OCI-LY1 (cell line): ENCODE data around the gene MYBPHL.

Source experiments
- H2AFZ ChIP-seq: fragments of 200-600 bp; sonication (generic), shearing (Covaris generic); 2 replicates; pipeline ENCODE4 v1.6.0; 2014; ENCODE audit warnings: antibody characterized with exemption, mild to moderate bottlenecking, low read length
- H3F3A ChIP-seq: fragments of 200-600 bp; sonication (generic), shearing (Covaris generic); 2 replicates; pipeline ENCODE4 v1.6.0; 2014; ENCODE audit warnings: mild to moderate bottlenecking, antibody characterized with exemption, low read length, moderate library complexity; ENCODE audit not compliant: insufficient read depth
- H3K27ac ChIP-seq: fragments of 200-600 bp; sonication (generic); 2 replicates; pipeline ENCODE4 v1.5.1; 2014; ENCODE audit warnings: low read length, mixed run types, mild to moderate bottlenecking, low read depth; ENCODE audit not compliant: poor library complexity, severe bottlenecking
- H3K27me3 ChIP-seq: fragments of 200-600 bp; sonication (generic); 2 replicates; pipeline ENCODE4 v1.6.0; 2014; ENCODE audit warnings: antibody characterized with exemption, mild to moderate bottlenecking, low read length, moderate library complexity; ENCODE audit not compliant: insufficient read depth
- H3K36me3 ChIP-seq: fragments of 200-600 bp; sonication (generic); 2 replicates; pipeline ENCODE4 v1.6.1; 2014; ENCODE audit warnings: mild to moderate bottlenecking, antibody characterized with exemption, low read length, moderate library complexity, mixed read lengths; ENCODE audit not compliant: insufficient read depth
- H3K4me1 ChIP-seq: fragments of 200-600 bp; sonication (generic); 2 replicates; pipeline ENCODE4 v1.5.1; 2014; ENCODE audit warnings: mild to moderate bottlenecking, low read length, moderate library complexity; ENCODE audit not compliant: insufficient read depth, severe bottlenecking
- H3K4me2 ChIP-seq: fragments of 200-600 bp; sonication (generic), shearing (Covaris generic); 2 replicates; pipeline ENCODE4 v1.6.1; 2014; ENCODE audit warnings: low read length
- H3K4me3 ChIP-seq: fragments of 200-600 bp; sonication (generic); 2 replicates; pipeline ENCODE4 v1.5.1; 2014; ENCODE audit warnings: low read length, low read depth, mild to moderate bottlenecking, mixed read lengths; ENCODE audit not compliant: poor library complexity, severe bottlenecking
- H3K79me2 ChIP-seq: fragments of 200-600 bp; shearing (Covaris generic); 2 replicates; pipeline ENCODE4 v1.6.1; 2016; ENCODE audit warnings: mixed run types, low read length, mixed read lengths; ENCODE audit not compliant: insufficient read depth
- H3K9ac ChIP-seq: fragments of 200-600 bp; sonication (generic), shearing (Covaris generic); 2 replicates; pipeline ENCODE4 v1.6.1; 2014; ENCODE audit warnings: mild to moderate bottlenecking, low read length, mixed read lengths
- H3K9me2 ChIP-seq: fragments of 200-600 bp; sonication (generic), shearing (Covaris generic); 2 replicates; pipeline ENCODE4 v1.6.1; 2014; ENCODE audit warnings: low read depth, mild to moderate bottlenecking, low read length, mixed read lengths
- H3K9me3 ChIP-seq: fragments of 200-600 bp; shearing (Covaris generic); 2 replicates; pipeline ENCODE4 v1.6.1; 2014; ENCODE audit warnings: low read length, mixed read lengths
- H4K20me1 ChIP-seq: fragments of 200-600 bp; sonication (generic), shearing (Covaris generic); 2 replicates; pipeline ENCODE4 v1.6.0; 2016; ENCODE audit warnings: mild to moderate bottlenecking, low read length; ENCODE audit not compliant: insufficient read depth
- EZH2 ChIP-seq: fragments of 200-600 bp; sonication (generic), shearing (Covaris generic); IDR thresholded peaks from 2 replicates; pipeline ENCODE4 v1.8.0; 2017; ENCODE audit warnings: borderline replicate concordance, mixed run types, mild to moderate bottlenecking, antibody characterized with exemption, low read length, moderate library complexity, mixed read lengths
- TF ChIP-seq, protein P1 (sequence below): fragments of 200-600 bp; sonication (generic), shearing (Covaris generic); IDR thresholded peaks from 2 replicates; pipeline ENCODE4 v1.5.1; 2017; ENCODE audit warnings: mild to moderate bottlenecking, antibody characterized with exemption, low read length, moderate library complexity, mixed read lengths

MYBPHL gene

DNA sequence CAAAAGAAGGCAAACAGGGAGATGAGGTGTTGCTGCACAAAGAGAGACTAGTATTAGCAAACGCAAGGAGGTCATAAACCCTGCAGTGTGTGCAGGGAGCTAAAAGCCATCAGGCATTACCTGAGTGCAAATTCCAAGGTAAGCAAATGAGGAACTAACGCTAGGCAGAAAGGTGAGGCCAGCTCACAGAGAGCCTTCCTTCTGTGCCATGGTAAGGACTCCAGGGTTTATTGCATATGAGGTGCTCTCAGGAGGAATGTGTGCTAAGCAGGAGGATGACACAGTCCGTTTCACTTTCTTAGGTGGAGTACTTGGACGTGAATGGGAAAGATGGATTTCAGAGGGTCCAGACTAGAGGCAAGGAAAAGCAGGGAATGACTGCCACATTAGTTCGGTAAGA is 44.6 kb upstream of the MYBPHL start:
- H3K9ac ChIP-seq: no peak overlapping the region
- H3K79me2 ChIP-seq: no peaks in the 10 kb centered on the region
- H4K20me1 ChIP-seq: no peaks in the 10 kb centered on the region
- no peaks in the 10 kb centered on the region for H3K4me1 ChIP-seq
- H3K36me3 ChIP-seq: no peaks in the 10 kb centered on the region
- H3K27ac ChIP-seq: no peak overlapping the region
- no peak overlapping the region for H2AFZ ChIP-seq
- H3K27me3 ChIP-seq: no peaks in the 10 kb centered on the region
- TF ChIP-seq, protein P1, sequence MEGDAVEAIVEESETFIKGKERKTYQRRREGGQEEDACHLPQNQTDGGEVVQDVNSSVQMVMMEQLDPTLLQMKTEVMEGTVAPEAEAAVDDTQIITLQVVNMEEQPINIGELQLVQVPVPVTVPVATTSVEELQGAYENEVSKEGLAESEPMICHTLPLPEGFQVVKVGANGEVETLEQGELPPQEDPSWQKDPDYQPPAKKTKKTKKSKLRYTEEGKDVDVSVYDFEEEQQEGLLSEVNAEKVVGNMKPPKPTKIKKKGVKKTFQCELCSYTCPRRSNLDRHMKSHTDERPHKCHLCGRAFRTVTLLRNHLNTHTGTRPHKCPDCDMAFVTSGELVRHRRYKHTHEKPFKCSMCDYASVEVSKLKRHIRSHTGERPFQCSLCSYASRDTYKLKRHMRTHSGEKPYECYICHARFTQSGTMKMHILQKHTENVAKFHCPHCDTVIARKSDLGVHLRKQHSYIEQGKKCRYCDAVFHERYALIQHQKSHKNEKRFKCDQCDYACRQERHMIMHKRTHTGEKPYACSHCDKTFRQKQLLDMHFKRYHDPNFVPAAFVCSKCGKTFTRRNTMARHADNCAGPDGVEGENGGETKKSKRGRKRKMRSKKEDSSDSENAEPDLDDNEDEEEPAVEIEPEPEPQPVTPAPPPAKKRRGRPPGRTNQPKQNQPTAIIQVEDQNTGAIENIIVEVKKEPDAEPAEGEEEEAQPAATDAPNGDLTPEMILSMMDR: no peak
- TF ChIP-seq EZH2: no peak
- H3F3A ChIP-seq: no peaks in the 10 kb centered on the region
- H3K4me2 ChIP-seq: no peak overlapping the region
- H3K9me3 ChIP-seq: no peaks in the 10 kb centered on the region
- H3K9me2 ChIP-seq: no peaks in the 10 kb centered on the region
- no peak overlapping the region for H3K4me3 ChIP-seq

DNA sequence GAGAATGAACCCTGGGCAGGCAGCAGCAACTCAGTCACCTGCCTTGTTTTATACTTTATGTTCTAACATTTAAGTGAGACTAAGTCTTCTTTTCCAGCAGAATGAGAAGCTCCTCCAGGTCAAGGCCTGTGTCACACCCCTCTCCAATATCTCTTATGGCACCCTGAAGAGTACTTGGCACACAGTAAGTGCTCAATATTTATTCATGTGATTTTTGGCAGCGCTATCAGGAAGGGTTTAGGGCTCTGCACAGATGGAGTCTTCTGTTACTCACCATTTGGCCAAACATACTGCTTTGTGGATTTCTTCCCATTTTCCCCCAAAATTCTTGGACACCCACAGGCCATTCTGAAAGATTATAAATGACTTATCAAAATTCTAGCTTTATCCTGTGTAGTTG is 43.8 kb upstream of the MYBPHL start:
- no peak overlapping the region for H2AFZ ChIP-seq
- no peak for TF ChIP-seq EZH2
- TF ChIP-seq, protein P1: no peak
- no peaks in the 10 kb centered on the region for H3K4me1 ChIP-seq
- H3K27ac ChIP-seq: no peak overlapping the region
- no peak overlapping the region for H3K4me3 ChIP-seq
- H3K27me3 ChIP-seq: no peaks in the 10 kb centered on the region
- H4K20me1 ChIP-seq: no peaks in the 10 kb centered on the region
- no peaks in the 10 kb centered on the region for H3F3A ChIP-seq
- no peak overlapping the region for H3K9ac ChIP-seq
- no peaks in the 10 kb centered on the region for H3K9me3 ChIP-seq
- no peaks in the 10 kb centered on the region for H3K9me2 ChIP-seq
- no peak overlapping the region for H3K4me2 ChIP-seq
- no peaks in the 10 kb centered on the region for H3K79me2 ChIP-seq
- H3K36me3 ChIP-seq: no peaks in the 10 kb centered on the region

DNA sequence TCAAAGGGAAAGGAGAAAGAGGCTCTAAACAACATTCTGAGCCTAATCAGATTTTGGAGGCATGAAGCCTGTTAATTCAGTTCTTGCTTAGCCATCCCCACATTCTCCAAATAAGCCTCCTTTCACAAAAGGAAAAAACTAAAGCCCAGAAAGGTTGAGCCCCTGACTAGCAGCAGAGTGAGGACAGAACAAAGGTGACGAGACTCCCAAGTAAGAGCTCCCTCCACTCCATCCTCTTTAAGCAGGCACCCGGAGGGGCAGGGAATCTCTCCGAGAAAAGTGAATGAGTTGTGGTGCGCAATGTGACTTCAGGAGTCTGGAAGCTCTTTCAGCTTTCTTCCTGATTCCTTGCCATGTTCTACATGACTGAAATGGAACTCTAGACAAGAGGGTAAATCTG is 43.4 kb upstream of the MYBPHL start:
- no peaks in the 10 kb centered on the region for H3K4me1 ChIP-seq
- no peaks in the 10 kb centered on the region for H3F3A ChIP-seq
- no peaks in the 10 kb centered on the region for H3K36me3 ChIP-seq
- no peak overlapping the region for H3K4me3 ChIP-seq
- H4K20me1 ChIP-seq: no peaks in the 10 kb centered on the region
- H3K9me2 ChIP-seq: no peaks in the 10 kb centered on the region
- H3K9ac ChIP-seq: no peak overlapping the region
- no peak for TF ChIP-seq EZH2
- TF ChIP-seq, protein P1: no peak
- H3K27ac ChIP-seq: no peak overlapping the region
- no peaks in the 10 kb centered on the region for H3K27me3 ChIP-seq
- H3K4me2 ChIP-seq: no peak overlapping the region
- no peaks in the 10 kb centered on the region for H3K9me3 ChIP-seq
- no peak overlapping the region for H2AFZ ChIP-seq
- no peaks in the 10 kb centered on the region for H3K79me2 ChIP-seq
